Measurements from ENCODE around the gene PREX1.

The PREX1 gene

GRCh38 chr20:48805716-48806115, 22.1 kb downstream of the PREX1 start:
- peaks cover 24% of the 10 kb centered on the region for H3K36me3 Mint-ChIP-seq (ENCODE audit: low read depth)
- H3K9me3 Mint-ChIP-seq = peaks cover 13% of the 10 kb centered on the region
- no peak overlapping the region for H3K27ac Mint-ChIP-seq
- peaks cover 2% of the 10 kb centered on the region for H3K4me1 Mint-ChIP-seq (ENCODE audit: low read depth)
- no peak for DNase-seq (ENCODE audit: low spot score)
- H3K27me3 Mint-ChIP-seq (ENCODE audit: low read depth) = peaks cover 2% of the 10 kb centered on the region
- no peak overlapping the region for H3K4me3 Mint-ChIP-seq

GRCh38 chr20:48805286-48805685, 22.5 kb downstream of the PREX1 start:
- Mint-ChIP-seq H3K4me1 (ENCODE audit: low read depth) (peaks cover 2% of the 10 kb centered on the region), H3K4me3 (no peak overlapping the region), H3K36me3 (ENCODE audit: low read depth) (peaks cover 24% of the 10 kb centered on the region), H3K27me3 (ENCODE audit: low read depth) (peaks cover 2% of the 10 kb centered on the region), H3K9me3 (peaks cover 13% of the 10 kb centered on the region), H3K27ac (no peak overlapping the region)
- DNase-seq (ENCODE audit: low spot score) = no peak

GRCh38 chr20:48804300-48804980, 23.4 kb downstream of the PREX1 start:
- Mint-ChIP-seq H3K4me3 (no peak overlapping the region), H3K4me1 (ENCODE audit: low read depth) (peaks cover 2% of the 10 kb centered on the region), H3K27ac (no peak overlapping the region), H3K36me3 (ENCODE audit: low read depth) (peaks cover 24% of the 10 kb centered on the region), H3K27me3 (ENCODE audit: low read depth) (peaks cover 2% of the 10 kb centered on the region), H3K9me3 (peaks cover 13% of the 10 kb centered on the region)
- DNase-seq (ENCODE audit: low spot score) = no peak

- peaks cover 2% of the 10 kb centered on the region for H3K27me3 Mint-ChIP-seq (ENCODE audit: low read depth)
- DNase-seq (ENCODE audit: low spot score) = no peak
- H3K9me3 Mint-ChIP-seq = peaks cover 13% of the 10 kb centered on the region
- peaks cover 2% of the 10 kb centered on the region for H3K4me1 Mint-ChIP-seq (ENCODE audit: low read depth)
- H3K4me3 Mint-ChIP-seq = no peak overlapping the region
- H3K27ac Mint-ChIP-seq = no peak overlapping the region
- H3K36me3 Mint-ChIP-seq (ENCODE audit: low read depth) = peaks cover 21% of the 10 kb centered on the region
These were observed 24.4 kb downstream of the PREX1 start for GRCh38 chr20:48803176-48804053.

GRCh38 chr20:48802647-48803046, 25.2 kb downstream of the PREX1 start:
- peaks cover 13% of the 10 kb centered on the region for H3K9me3 Mint-ChIP-seq
- peaks cover 7% of the 10 kb centered on the region for H3K4me1 Mint-ChIP-seq (ENCODE audit: low read depth)
- DNase-seq (ENCODE audit: low spot score) = no peak
- H3K27ac Mint-ChIP-seq = no peak overlapping the region
- H3K36me3 Mint-ChIP-seq (ENCODE audit: low read depth) = peaks cover 20% of the 10 kb centered on the region
- H3K4me3 Mint-ChIP-seq = no peak overlapping the region
- H3K27me3 Mint-ChIP-seq (ENCODE audit: low read depth) = peaks cover 5% of the 10 kb centered on the region

- peaks cover 7% of the 10 kb centered on the region for H3K4me1 Mint-ChIP-seq (ENCODE audit: low read depth)
- DNase-seq (ENCODE audit: low spot score) = no peak
- H3K36me3 Mint-ChIP-seq (ENCODE audit: low read depth) = peaks cover 17% of the 10 kb centered on the region
- no peak overlapping the region for H3K27ac Mint-ChIP-seq
- peaks cover 5% of the 10 kb centered on the region for H3K27me3 Mint-ChIP-seq (ENCODE audit: low read depth)
- H3K9me3 Mint-ChIP-seq = peaks cover 9% of the 10 kb centered on the region
- no peak overlapping the region for H3K4me3 Mint-ChIP-seq
These were observed 25.6 kb downstream of the PREX1 start for GRCh38 chr20:48802216-48802615.

- peaks cover 5% of the 10 kb centered on the region for H3K27me3 Mint-ChIP-seq (ENCODE audit: low read depth)
- H3K9me3 Mint-ChIP-seq = no peaks in the 10 kb centered on the region
- H3K4me3 Mint-ChIP-seq = no peak overlapping the region
- peaks cover 7% of the 10 kb centered on the region for H3K4me1 Mint-ChIP-seq (ENCODE audit: low read depth)
- no peak for DNase-seq (ENCODE audit: low spot score)
- H3K27ac Mint-ChIP-seq = no peak overlapping the region
- peaks cover 10% of the 10 kb centered on the region for H3K36me3 Mint-ChIP-seq (ENCODE audit: low read depth)
These were observed 26.6 kb downstream of the PREX1 start for GRCh38 chr20:48801197-48801596.

- Mint-ChIP-seq H3K4me3 (no peak overlapping the region), H3K27me3 (ENCODE audit: low read depth) (peaks cover 5% of the 10 kb centered on the region), H3K4me1 (ENCODE audit: low read depth) (peaks cover 8% of the 10 kb centered on the region), H3K9me3 (no peaks in the 10 kb centered on the region), H3K36me3 (ENCODE audit: low read depth) (peaks cover 10% of the 10 kb centered on the region), H3K27ac (no peak overlapping the region)
- no peak for DNase-seq (ENCODE audit: low spot score)
These were observed 27.6 kb downstream of the PREX1 start for GRCh38 chr20:48800177-48800576.

- Mint-ChIP-seq H3K4me3 (no peak overlapping the region), H3K9me3 (no peaks in the 10 kb centered on the region), H3K36me3 (ENCODE audit: low read depth) (peaks cover 6% of the 10 kb centered on the region), H3K4me1 (ENCODE audit: low read depth) (peaks cover 8% of the 10 kb centered on the region), H3K27ac (no peak overlapping the region), H3K27me3 (ENCODE audit: low read depth) (peaks cover 5% of the 10 kb centered on the region)
- DNase-seq (ENCODE audit: low spot score) = no peak
These were observed 28.3 kb downstream of the PREX1 start for GRCh38 chr20:48799328-48800105.

GRCh38 chr20:48797850-48798747, 29.7 kb downstream of the PREX1 start:
- H3K36me3 Mint-ChIP-seq (ENCODE audit: low read depth) = no peaks in the 10 kb centered on the region
- H3K27ac Mint-ChIP-seq = no peak overlapping the region
- DNase-seq (ENCODE audit: low spot score) = no peak
- H3K9me3 Mint-ChIP-seq = no peaks in the 10 kb centered on the region
- peaks cover 8% of the 10 kb centered on the region for H3K4me1 Mint-ChIP-seq (ENCODE audit: low read depth)
- peaks cover 3% of the 10 kb centered on the region for H3K27me3 Mint-ChIP-seq (ENCODE audit: low read depth)
- H3K4me3 Mint-ChIP-seq = no peak overlapping the region

GRCh38 chr20:48797275-48797825, 30.4 kb downstream of the PREX1 start:
- H3K36me3 Mint-ChIP-seq (ENCODE audit: low read depth) = no peaks in the 10 kb centered on the region
- H3K4me1 Mint-ChIP-seq (ENCODE audit: low read depth) = peaks cover 8% of the 10 kb centered on the region
- no peaks in the 10 kb centered on the region for H3K9me3 Mint-ChIP-seq
- no peak for DNase-seq (ENCODE audit: low spot score)
- H3K27ac Mint-ChIP-seq = no peak overlapping the region
- H3K27me3 Mint-ChIP-seq (ENCODE audit: low read depth) = peaks cover 3% of the 10 kb centered on the region
- no peak overlapping the region for H3K4me3 Mint-ChIP-seq

GRCh38 chr20:48795732-48796131, 32.1 kb downstream of the PREX1 start:
- Mint-ChIP-seq H3K4me1 (ENCODE audit: low read depth) (peaks cover 11% of the 10 kb centered on the region), H3K4me3 (no peak overlapping the region), H3K27me3 (ENCODE audit: low read depth) (peaks cover 3% of the 10 kb centered on the region), H3K27ac (no peak overlapping the region), H3K36me3 (ENCODE audit: low read depth) (no peaks in the 10 kb centered on the region), H3K9me3 (no peaks in the 10 kb centered on the region)
- DNase-seq (ENCODE audit: low spot score) = no peak
